ENCODE measurements around the gene STPG1.

Gene STPG1

DNA sequence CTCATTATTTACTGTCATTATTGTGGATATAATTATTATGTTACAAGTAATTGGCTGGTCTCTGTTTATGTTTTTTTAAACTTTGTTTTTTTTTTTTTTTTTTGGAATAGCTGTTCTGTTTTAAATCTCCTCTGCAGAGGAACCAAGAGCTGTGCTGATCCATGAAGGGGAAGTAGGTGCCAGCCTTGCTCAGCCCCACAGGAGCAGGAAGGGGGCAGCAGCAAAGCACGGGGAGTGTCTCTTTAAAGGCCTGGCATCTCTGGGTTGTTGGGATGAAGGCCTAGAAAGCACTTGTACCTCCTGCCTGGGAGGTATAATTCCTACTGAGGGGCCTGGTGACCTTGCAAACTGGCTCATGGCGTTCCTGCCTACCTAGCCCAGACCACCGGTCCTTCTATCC lies 96.9 kb downstream of the STPG1 start:
- DNase-seq (ENCODE audit: low spot score) = no peak
- in situ Hi-C loops (cut with MboI; ENCODE audit: low pct_unique_long_range_greater_than_20kb, low sequenced_read_pairs, unreplicated experiment) = no loop called here
- TF ChIP-seq, protein P1, sequence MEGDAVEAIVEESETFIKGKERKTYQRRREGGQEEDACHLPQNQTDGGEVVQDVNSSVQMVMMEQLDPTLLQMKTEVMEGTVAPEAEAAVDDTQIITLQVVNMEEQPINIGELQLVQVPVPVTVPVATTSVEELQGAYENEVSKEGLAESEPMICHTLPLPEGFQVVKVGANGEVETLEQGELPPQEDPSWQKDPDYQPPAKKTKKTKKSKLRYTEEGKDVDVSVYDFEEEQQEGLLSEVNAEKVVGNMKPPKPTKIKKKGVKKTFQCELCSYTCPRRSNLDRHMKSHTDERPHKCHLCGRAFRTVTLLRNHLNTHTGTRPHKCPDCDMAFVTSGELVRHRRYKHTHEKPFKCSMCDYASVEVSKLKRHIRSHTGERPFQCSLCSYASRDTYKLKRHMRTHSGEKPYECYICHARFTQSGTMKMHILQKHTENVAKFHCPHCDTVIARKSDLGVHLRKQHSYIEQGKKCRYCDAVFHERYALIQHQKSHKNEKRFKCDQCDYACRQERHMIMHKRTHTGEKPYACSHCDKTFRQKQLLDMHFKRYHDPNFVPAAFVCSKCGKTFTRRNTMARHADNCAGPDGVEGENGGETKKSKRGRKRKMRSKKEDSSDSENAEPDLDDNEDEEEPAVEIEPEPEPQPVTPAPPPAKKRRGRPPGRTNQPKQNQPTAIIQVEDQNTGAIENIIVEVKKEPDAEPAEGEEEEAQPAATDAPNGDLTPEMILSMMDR (IDR thresholded peaks at IDR 0.05; ENCODE audit: extremely low read depth, insufficient read depth, missing control alignments) = no peak

DNA sequence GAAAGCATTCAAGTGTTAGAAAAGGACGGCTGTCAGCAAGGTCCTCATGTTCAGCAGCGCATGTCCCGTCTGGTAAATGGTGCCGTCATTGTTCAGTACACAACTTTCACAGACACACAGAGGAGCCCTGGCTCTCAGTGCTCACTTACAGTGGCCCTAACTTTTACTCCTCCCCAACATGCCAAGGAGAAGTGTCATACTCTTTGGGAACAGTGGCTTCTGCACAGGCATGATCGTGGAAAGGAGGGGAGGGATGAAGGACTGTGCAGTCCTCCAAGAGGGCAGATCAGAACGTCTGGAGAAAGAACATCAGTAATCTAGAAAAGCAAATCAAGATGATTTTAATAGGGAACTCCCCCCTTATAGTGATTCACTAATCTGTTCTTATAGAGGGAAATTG lies 98.2 kb downstream of the STPG1 start:
- in situ Hi-C loops (cut with MboI; ENCODE audit: low pct_unique_long_range_greater_than_20kb, low sequenced_read_pairs, unreplicated experiment) = no loop called here
- TF ChIP-seq, protein P1 (IDR thresholded peaks at IDR 0.05; ENCODE audit: extremely low read depth, insufficient read depth, missing control alignments) = no peak
- DNase-seq (ENCODE audit: low spot score) = no peak

DNA sequence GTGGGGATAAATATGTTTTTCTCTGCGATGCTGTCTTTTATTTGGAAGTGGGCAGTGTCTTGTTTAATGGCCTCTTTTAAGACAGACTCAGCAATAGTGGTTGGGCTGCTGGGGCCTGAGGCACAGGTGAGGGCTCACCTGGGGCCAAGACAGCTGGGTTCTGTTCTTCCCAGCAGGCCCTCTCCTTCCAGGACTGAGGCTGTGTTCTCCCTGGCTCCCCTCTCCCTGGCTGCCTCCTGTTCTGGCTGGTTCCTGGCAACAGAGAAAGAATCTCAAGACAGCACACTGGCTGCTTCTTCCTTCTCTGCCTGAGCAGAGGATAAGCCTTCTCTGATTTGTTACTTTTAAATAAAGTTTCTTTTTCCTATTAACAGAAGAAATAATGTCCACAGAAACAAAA lies 101.8 kb downstream of the STPG1 start:
- in situ Hi-C loops (cut with MboI; ENCODE audit: low pct_unique_long_range_greater_than_20kb, low sequenced_read_pairs, unreplicated experiment) = no loop called here
- TF ChIP-seq, protein P1 (IDR thresholded peaks at IDR 0.05; ENCODE audit: extremely low read depth, insufficient read depth, missing control alignments) = no peak
- DNase-seq (ENCODE audit: low spot score) = no peak

DNA sequence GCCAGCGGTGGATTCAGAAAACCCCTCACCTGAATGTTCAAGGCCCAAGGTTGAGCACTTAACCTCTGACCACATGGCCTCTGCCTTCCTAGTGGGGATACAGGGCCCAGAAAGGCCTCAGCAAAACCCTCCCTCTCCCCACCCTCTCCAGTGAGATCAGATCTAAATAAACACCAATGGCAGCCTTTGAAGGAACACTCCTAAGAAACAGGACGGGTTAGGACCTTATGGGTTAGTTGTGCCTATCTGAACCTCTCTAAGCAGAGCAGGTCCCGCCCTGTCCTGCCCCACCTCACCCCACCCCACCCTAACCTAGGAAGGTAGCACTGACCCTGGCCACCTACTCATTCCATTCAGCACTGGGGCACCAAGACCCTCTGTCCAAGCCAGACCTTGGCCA lies 102.3 kb downstream of the STPG1 start:
- in situ Hi-C loops (cut with MboI; ENCODE audit: low pct_unique_long_range_greater_than_20kb, low sequenced_read_pairs, unreplicated experiment) = no loop called here
- TF ChIP-seq, protein P1 (IDR thresholded peaks at IDR 0.05; ENCODE audit: extremely low read depth, insufficient read depth, missing control alignments) = no peak

DNA sequence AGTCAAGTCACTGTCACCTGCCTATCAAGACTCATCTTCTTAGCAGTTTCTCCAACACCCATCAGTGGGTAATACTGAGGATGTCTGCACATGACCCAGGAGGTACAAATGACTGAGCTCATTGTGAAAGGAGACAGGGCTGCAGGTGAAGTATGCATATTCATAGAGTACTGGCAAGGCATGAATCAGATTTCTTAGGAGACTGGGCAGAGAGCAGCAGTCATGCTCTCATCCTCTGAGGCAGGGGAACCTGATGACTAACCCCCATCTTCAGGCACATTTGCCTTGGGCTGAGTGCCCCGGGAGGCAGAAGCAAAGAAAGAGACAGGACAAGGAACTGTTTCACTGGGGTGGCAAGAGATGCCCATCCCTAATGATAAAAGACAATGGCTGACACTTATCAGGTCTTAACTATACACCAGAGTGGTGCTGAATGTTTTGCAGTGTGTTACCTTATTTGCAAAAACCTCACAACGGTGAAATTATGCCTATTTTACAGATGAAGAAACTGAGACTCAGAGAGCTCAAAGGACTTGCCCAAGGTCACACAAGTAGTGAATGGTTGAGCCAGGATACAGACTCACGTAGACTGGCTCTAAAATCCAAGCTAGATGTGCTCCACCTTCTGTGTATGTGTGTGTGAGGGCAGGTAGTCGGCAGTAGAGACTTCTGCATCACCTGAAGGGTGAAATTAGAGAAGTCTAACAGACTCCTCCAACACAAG lies 103.7 kb downstream of the STPG1 start:
- TF ChIP-seq, protein P1 (IDR thresholded peaks at IDR 0.05; ENCODE audit: extremely low read depth, insufficient read depth, missing control alignments) = no peak
- in situ Hi-C loops (cut with MboI; ENCODE audit: low pct_unique_long_range_greater_than_20kb, low sequenced_read_pairs, unreplicated experiment) = no loop called here
- DNase-seq (ENCODE audit: low spot score) = no peak

More for the DNA sequence above, 102.3 kb downstream of the STPG1 start:
- DNase-seq (ENCODE audit: low spot score) = no peak

DNA sequence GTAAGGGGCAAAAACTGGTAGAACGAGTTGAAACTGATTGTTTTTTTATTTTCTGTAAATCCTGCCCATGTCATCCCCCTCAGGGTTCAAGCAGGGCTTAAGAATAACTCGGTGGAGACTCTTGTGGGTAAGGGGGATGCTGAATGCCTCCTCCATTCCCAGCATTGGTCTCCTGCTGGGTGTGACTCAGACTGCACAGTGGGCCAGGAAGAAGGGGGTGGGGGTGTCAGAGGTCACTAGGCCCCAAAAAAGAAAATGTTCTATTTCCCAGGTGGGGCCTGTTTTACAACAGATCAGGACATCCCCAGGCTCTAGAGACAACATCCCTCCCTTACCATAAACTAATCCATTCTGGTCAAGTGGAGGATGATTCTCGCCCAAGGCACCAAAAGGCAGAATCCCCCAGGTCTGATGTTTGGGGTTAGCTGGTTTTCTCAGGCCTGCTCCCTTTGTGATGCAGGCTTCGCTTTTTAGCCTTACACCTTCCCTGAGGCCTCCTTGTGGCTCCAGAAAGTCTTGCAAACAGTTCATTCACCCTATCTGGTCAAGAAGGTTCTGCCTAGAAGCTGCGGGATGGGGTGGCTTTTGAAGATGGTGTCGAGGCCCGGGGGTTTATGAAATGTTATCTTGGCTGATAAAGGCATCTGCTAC lies 105.1 kb downstream of the STPG1 start:
- in situ Hi-C loops (cut with MboI; ENCODE audit: low pct_unique_long_range_greater_than_20kb, low sequenced_read_pairs, unreplicated experiment) = no loop called here
- TF ChIP-seq, protein P1 (IDR thresholded peaks at IDR 0.05; ENCODE audit: extremely low read depth, insufficient read depth, missing control alignments) = no peak
- DNase-seq (ENCODE audit: low spot score) = no peak
